Stimulated activated CD4-positive, alpha-beta T cell treated with anti-CD3 and anti-CD28 coated beads, TNF-alpha, amount 100 ng/mL, for 4 hours (primary cell): Measurements from ENCODE around the gene TPCN2.

Experiments
- DNase-seq, 3 experiments: peaks; one replicate each; pipeline ENCODE4 v3.0.0-alpha.2; 2020; ENCODE audit warnings: low read depth in 3 of 3

The TPCN2 gene

GRCh38 chr11:69058511-69059270, 10.0 kb downstream of the TPCN2 start:
- DNase-seq, result no peak

GRCh38 chr11:69059429-69059828, 10.7 kb downstream of the TPCN2 start:
- DNase-seq, result no peak

- DNase-seq, result no peak
Observed at GRCh38 chr11:69059985-69060384, 11.3 kb downstream of the TPCN2 start.

- DNase-seq, result no peak
Observed at GRCh38 chr11:69060806-69061712, 12.3 kb downstream of the TPCN2 start.

- no peak for DNase-seq
Observed at GRCh38 chr11:69061713-69062053, 13.0 kb downstream of the TPCN2 start.

- DNase-seq, result no peak
Observed at GRCh38 chr11:69062169-69062855, 13.6 kb downstream of the TPCN2 start.

GRCh38 chr11:69062873-69063651, 14.3 kb downstream of the TPCN2 start:
- DNase-seq, result no peak

- DNase-seq, result no peak
Observed at GRCh38 chr11:69063652-69064260, 15.0 kb downstream of the TPCN2 start.

- DNase-seq, result no peak
Observed at GRCh38 chr11:69064394-69064957, 15.7 kb downstream of the TPCN2 start.

GRCh38 chr11:69065147-69065710, 16.5 kb downstream of the TPCN2 start:
- no peak for DNase-seq

- DNase-seq, result no peak
Observed at GRCh38 chr11:69066122-69067112, 17.7 kb downstream of the TPCN2 start.

- DNase-seq, result no peak
Observed at GRCh38 chr11:69067200-69067599, 18.5 kb downstream of the TPCN2 start.

- DNase-seq, result no peak
Observed at GRCh38 chr11:69071086-69071800, 22.5 kb downstream of the TPCN2 start.

GRCh38 chr11:69071956-69072355, 23.2 kb downstream of the TPCN2 start:
- no peak for DNase-seq

GRCh38 chr11:69073469-69073868, 24.7 kb downstream of the TPCN2 start:
- DNase-seq, result no peak

- no peak for DNase-seq
Observed at GRCh38 chr11:69074375-69075140, 25.8 kb downstream of the TPCN2 start.

- DNase-seq, result no peak
Observed at GRCh38 chr11:69075421-69076128, 26.8 kb downstream of the TPCN2 start.
